Hematopoietic multipotent progenitor cell treated with erythropoietin and hydrocortisone succinate and interleukin-3 and kit ligand, for 17 days (in vitro differentiated cells): ENCODE data around the gene SIGLEC11.
"Not testable (repeated sequence)": the region's sequence is repeated elsewhere in the genome, so short reads cannot be mapped to it uniquely, and the experiment has no call there.

ENCODE experiments used
- DNase-seq: peaks from one replicate; pipeline ENCODE4 v3.0.0-alpha.2; 2015; ENCODE audit warnings: low spot score

Gene SIGLEC11

DNA sequence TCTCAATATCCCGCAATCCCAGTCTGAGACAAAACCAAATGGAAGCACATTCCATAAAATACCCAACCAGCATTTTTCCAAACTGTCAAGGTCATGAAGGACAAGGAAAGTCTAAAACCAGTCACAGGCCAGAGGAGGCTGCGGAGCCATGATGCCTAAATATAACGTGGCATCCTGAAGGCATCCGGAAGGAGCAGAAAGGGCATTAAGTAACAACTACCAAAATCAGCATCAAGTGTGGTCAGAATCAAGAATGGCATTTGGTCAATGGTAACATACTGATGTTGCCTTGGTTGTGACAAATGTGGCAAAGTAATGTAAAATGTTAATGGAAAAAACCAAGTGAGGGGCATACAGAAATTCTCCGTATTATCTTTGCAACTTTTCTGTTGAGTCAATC, 35.5 kb downstream of the SIGLEC11 start:
- no peak for DNase-seq

DNA sequence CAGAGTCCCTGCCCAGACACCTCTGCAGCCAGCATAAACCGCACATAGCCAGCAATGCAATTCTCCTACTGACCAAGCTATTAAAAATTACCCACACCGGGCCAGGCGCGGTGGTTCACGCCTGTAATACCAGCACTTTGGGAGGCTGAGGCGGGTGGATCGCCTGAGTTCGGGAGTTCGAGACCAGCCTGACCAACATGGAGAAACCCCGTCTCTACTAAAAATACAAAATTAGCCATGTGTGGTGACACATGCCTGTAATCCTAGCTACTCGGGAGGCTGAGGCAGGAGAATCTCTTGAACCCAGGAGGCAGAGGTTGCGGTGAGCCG, 36.1 kb downstream of the SIGLEC11 start:
- DNase-seq, result not testable (repeated sequence)

DNA sequence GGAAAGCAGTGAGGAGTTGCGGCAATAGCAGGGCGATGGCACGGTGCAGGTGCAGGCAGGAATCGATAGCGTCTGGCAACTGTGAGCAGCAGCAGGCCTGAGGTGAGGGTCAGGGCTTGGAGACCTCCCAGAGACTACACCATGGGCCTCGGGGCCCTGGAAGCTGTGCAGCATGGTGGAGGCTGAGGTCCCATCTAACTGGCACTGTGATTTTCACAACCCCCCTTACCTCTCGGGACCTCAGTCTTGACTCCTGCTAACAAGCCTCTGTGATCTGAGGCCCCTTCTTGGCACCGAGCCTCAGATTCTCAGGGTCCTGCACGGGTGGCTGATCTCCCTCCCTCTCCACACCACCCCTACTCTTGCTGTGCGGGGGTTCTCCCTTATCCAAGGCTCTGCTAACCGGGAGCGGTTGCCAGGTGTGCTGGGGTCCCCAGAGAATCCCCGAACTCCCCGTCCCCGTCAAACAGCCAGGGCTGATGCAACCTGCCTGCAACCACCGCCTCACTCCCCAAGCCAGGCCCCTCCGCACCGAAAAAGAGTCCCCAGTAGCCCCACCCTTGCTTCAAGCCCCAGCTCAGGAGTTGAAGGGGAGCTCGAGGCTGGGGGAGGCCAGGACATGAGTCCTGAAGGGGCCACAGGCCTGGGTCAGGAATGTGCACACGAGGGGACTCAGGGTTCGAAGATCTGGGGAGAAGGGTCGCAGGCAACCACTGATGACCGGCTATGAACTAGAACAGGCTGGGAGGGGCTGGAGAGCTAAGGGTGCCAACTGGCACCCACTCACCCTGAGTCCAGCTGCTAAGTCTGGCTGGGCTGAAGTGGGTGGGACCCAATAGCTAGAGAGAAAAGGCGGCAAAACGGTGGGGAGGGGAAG, 36.7 kb downstream of the SIGLEC11 start:
- DNase-seq, result no peak

DNA sequence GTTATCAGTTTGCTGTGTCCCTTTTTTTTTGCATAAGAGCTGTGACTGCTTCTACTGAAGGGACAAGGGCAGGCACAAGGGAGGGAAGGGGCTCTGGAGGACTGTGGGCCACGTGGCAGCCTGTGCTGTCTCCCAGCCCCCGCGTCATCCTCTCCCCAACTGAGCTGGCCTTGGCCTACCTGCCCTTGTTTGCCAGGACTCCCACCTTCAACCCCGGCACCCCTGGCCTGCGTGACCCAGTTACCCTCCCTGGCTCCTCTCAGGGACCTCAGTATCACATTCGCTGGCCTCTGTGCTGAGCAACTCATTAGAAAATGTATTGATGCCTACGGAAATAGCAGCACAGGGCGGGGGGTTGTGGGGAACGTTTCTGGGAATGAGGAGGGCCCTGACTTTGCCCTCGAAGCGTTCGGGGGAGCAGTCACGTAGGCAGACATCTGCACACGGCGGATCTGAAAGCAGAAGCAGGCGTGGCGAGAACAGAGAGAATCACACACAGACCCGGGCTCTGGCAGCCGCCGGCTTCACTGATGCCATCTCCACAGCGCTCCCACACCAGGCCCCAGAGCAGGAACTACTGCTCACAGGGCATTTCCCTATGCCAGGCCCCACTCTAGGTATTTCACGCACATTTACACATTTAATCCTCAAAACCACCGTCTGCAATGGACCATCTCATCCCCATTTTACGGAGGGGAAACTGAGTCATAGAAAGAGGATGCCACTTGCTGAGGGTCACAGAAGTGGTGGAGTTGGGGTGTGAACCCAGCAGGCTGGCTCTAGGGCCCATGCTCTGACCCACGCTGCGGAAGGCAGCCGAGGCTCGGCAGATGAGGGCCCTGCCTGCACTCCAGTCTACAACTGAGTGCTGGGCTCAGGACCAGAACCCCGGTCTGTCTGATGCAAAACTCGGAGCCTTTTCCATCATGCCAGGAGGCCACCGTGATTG, 37.6 kb downstream of the SIGLEC11 start:
- DNase-seq, result no peak

DNA sequence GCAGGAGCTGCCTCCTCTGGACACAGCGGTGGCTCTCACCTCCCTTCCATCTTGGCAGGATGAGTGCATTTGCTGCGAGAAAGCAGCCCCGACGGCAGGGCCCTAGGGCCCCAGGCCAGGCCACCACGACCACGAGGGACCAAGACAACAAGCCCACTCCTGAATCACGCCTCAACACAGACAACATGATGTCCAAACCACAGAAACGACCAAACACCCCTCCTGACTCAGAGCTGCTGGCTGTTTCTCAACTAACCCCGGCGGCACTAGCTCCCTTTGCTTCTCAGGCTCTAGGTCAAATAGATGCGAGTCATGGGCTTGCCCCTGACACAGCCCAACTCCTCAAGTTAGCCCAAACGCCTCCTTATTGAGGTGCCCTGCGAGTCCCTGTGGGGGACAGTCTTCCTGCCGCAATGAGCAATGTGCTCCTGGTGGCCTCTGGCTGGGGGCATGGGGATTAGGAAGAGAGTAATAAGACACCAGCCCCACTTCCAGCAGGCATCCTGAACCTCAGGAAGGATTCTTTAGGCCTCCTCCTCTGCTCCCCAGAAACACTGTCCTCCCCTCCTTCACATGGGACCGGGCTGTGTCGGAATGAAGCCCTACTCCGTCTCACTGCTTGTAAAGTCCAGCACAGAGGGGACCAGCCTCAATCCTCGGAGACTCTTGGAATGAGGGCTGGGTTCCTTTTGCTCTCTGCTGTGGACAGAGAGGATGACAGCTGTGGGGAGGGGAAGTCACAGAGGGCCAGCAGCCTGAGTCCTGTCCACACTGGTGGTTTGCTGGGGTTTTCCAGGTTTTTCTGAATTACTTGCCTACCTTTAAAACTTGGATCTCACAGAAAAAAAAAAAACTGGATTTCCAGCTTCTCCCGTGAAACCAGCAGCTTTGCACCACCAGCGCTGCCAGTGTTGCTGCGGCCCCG, 38.8 kb downstream of the SIGLEC11 start:
- DNase-seq, result no peak

DNA sequence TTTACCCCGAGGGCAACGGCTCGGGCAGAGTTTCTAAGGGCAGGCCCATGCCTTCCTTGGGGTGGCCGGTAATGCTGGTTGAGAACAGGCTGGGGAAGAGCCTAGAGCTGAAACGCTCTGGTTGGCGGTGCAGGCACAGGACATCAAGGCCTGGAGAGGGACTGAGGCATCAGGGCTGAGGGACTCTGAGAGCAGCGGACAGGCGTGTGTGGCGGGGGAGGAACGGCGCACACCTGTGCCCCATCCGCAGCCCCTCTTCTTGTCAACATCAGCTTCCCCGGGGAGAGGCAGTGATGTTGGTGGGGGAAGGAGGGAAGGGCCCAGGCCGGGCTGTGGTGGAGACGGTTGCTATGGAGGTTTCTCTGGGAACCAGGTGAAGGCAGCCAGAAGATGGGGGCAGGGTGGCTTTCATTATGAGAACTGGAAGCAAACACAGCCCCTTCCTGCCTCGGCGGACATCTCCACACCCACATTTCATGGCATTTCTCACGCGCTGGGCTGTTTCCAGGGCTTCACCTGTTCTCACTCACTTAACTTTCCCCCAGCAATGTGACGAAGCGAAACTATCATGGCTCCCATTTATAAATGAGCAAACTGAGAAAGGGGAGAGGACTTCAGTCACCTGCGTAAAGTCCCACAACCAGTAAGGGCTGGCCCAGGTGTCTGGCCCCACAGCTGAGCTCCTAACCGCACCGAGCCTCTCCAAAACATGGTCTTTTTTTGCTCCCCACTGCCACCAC, 40.2 kb downstream of the SIGLEC11 start:
- DNase-seq, result no peak

DNA sequence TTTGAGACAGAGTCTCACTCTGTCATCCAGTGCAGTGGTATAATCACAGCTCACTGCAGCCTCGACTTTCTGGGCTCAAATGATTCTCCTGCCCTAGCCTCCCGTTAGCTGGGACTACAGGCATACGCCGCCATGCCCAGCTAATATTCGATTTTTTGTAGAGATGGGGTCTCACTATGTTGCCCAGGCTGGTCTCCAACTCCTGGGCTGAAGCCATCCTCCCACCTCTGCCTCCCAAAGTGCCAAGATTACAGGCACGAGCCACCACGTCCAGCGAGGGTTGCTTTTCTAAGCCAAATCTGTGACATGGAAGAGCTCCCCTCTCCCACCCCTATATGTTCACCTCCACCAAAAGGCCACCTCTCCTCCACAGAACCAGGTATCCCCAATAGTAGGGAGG, 42.9 kb downstream of the SIGLEC11 start:
- no peak for DNase-seq

DNA sequence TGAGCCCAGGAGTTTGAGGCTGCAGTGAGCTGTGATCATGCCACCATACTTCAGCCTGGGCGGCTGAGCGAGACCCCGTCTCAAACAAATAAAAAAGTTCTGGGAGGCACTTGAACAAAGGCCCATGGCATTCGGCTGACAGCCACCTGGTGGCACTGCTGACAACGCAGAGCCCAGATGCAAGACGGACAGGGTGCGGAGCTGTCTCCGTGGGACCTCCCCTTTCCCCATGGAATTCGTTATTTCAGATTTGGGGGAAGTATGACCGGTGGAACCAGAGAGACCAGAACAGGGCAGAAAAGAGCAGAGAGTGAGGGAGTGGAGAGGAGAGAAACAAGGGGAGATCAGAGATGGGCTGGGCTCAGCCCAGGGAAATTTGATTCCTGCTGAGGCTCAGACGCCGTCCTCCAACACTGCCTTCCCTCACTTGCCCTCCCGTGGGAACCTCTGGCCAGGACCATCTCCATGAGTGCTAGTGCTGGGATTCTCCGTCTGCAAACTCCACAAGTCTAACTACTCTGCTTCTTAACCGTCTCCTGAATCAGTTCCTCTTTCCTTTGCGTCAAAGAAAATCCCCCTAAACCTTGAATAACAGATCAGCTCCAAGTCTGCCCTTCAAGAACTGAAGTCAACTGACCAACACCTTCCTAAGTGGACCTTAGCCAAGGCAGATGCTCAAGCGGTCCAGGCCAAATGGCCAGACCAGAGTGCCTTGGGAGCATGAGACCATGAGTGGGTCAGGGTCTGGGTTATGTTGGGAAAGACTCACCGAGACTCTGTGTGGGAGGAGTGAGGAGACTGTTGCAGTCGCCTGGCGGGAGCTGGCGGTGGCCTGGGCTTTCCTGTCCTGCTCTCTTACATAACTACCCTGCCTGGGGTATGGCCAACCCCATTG, 43.9 kb downstream of the SIGLEC11 start:
- no peak for DNase-seq

DNA sequence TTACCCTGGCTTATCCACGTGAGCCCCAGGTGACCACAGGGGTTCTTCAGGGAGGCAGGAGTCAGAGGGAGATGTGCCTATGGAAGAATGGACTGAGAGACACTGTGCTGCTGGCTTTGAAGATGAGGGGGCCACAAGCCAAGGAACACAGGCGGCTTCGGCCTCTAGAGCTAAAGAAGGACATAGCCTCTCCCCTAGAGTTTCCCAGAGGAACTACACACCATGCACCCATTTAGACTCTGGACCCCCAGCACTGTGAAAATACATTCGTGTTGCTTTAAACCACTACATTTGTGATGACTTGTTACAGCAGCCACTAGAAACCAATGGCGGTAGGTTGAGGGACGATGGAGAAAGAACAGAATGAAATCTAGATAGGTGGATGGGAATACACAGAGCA, 45.7 kb downstream of the SIGLEC11 start:
- DNase-seq, result no peak

DNA sequence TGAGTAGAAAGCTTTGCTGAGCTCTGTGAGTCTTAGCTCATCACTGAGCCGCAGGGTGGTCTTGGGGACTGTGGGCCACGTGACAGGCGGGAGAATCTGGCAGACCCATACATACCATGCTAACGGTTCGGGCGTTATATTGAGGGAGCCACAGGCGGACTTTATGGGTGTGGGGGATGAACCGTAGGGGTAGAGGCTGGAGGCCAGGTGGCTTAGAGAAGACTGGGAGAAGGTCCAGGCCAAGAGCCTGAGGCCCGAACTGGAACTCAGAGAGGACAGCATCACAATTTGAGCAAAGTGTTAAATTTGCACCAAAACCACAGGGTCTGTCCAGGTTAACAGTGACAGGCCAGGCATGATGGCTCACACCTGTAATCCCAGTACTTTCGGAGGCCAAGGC, 47.3 kb downstream of the SIGLEC11 start:
- no peak for DNase-seq

DNA sequence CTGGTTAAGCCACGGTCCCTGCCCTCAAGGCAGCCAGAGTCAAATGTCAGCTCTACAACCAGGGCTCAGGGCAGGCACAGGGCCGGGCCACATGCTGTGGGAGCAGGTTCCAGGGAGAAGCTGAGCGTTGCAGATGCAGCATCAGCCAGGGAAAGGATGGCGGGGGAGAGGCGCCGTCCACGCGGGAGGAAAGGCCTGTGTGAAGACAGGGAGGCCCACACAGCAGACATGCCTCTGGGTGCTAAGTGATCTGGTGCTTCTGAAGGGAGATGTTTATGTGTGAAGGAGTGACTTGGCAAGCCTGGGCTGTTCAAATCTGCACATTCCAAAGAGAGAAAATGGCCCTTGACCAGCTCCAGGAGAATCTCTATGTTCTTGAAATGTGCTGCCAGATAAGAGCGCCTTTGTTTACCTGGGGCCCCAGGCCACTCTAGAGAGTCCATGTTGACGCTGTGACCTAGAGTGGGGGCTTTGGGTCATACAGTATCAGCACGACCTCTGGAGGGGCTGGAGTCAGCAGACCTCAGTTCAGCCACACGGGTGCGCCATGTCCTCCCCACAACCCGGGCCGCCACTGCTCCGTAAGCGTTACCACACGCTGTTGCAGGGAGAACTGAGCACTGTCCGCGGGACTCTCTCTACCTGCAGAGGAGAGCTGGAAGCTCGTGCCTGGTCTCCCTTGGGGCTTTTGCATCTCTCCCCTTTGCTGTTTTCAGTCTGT, 47.8 kb downstream of the SIGLEC11 start:
- DNase-seq, result no peak

DNA sequence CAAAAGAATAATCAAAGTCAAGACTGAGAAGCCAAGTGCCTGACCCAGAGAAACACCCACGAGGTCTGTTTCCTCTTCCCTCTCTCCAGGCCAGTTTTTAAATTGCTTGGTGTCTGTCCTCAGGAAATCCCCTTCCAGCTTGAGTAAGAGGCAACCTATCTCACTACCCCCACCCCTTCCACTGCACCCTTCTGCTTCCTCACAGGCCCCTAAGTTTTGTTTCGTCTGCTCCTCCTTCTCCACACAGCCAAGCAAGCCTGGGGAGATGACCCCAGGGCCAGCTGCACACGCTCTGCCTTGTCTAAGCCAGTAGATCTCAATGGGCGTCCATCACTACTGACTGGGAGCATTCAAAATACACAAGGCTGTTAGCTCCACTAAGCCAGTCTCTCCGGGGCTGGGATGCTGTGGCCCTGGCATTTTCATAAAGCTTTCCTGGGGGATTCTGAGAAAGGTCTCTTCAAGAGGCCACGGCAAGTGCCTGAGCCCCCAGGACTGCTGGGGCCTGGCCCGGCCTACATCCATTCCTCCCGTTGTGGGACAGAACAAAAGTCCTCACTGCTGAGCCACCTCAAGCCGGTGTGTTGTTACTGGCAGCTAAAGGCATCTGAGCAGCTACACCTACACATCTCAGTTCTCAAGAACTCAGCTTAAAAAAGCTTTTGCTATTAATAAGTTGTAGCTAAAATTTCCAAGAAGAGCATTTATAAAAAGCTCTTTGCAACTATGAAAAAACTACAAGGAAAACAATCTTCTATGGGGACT, 49.4 kb downstream of the SIGLEC11 start:
- no peak for DNase-seq

DNA sequence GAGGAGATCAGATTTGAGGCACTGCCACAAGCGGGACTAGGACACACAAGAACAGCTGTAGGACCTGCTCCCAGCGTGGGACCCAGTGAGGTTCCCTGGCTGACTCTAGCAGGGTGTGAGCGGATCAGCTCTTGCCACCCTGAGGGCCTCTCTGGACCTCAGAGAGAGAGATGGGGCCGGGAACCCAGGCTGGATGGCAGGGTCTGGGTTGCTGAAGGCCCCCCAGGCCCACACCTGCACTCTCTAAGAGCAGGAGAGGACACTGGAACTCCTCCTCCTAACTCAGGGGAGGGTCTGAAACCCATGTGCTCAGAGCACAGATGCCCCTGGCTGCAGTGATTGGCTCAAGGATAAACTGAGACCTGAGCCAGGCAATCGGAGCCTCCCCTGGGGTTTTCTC, 50.8 kb downstream of the SIGLEC11 start:
- no peak for DNase-seq

DNA sequence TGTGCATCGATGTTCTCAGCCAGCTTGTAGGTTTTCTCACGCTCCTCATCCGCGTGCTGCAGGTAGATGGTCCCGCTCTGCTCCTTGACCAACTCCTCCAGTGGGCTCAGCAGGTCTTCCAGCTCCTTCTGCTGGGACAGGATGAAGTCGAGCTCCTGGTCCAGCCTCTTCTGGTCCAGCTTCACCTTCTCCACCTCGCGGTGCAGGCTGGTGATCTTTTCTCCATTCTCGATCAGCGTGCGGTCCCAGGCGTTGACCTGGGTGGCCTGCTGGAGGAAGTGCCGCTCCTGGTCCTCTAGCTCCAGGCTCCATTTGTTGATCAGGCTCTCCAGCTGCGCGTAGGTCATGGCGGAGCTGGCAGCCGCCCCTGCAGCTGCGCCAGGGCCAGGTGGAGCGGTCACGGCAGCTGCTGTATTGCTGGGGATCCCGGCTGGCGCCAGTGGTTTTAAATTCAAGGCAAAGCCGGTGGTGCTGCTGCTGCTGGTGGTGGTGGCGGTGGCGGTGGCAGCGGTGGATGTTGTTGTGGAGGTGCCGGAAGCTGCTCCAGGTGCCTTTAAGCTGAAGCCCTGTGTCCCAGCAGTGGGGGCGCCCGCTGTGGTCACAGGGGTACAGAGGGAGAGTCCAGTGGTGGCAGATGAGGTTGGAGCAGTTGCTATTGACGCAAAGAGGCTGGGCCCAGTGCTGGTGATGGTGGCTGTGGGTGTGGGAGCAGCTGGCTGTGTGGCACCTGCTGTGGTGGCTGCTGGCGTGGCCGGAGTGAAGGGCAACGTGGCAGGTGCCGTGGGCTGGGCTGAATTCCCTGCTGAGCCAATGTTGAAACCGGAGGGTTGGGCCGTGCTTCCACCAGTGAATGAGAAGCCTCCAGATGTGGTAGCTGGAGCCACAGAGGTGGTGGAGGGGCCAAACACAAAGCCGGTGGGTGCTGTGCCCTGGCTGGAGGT, 52.2 kb downstream of the SIGLEC11 start:
- DNase-seq, result no peak

DNA sequence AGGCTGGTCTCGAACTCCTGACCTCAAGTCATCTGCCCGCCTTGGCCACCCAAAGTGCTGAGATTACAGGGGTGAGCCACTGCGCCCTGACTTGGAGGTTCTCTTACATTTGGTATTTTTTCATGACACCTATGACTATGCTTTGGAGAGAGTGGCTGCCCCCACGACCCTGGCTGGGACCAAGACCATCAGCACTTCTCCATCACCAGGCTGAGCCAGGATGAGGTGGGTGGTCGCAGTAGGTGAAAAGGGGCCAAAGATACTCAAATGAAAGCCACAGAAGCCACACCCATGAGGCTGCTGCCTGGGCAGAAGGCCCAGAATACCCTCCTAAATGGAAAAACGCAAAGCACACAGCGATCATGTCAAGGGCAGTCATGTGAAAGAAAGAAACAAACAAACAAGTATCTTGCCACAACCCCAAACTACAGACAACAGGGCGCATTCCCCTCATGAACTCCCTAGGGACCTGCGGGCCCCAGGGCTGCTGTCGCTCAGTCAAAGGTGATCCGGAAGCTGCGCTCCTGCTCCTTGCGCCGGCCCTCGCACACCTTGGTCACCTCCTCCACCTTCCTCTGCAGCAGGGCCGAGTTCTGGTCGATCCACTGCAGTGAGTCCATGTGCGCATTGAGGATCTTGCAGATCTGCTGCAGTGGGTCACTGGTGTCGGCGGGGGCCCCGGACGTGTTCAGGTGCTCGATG, 53.1 kb downstream of the SIGLEC11 start:
- no peak for DNase-seq

DNA sequence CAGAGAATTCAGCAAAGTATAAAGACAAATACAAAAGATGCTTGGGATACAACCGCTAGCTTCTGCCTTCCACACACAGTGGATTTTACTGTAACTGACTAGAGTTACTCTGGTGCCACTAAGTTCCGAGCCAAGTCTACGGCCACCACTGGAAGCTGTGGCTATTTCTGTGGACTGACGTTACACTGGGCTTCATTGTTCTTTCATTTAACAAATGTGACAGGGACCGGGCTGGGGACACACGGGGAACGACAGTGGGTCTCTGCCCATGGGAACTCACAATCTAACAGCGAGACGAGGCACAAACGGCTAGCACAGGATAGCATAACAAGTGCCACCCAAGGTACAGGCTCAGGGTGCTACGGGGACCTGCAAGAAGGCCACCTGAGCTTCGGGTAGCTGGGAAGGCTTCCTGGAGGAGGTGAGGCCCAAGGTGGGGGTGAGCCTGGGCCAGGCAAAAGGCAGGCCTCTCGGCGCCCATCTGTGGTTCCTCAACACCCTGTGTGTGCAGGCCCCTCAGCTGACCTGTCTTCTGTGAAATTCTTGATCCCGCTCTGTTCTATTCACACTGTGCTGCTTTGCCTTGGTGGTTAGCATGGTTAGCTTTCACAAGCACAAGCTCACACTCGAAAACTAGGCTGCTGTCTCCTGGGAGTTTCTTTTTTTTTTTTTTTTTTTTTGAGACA, 54.0 kb downstream of the SIGLEC11 start:
- DNase-seq, result no peak
